ENCODE measurements around the gene CLDN2. TPM values are rescaled to one million over a fixed set of nuclear protein-coding genes. Genes with fewer than 3 reads are reported as not detected.
"Not testable (repeated sequence)": the region's sequence is repeated elsewhere in the genome, so short reads cannot be mapped to it uniquely, and the experiment has no call there.

Gene CLDN2
- not detected in 2 replicates for total RNA-seq

GRCh38 chrX:106919932-106920452 is at the start of gene CLDN2:
CLDN2 (plus strand) TSS chrX:106920402; CDS start chrX:106928229, 7,827 bp downstream.
- no peak for DNase-seq (ENCODE audit: low read depth in 2 of 2)

- not testable (repeated sequence) for DNase-seq (ENCODE audit: low read depth in 2 of 2)
These were observed 47.4 kb upstream of the CLDN2 start for GRCh38 chrX:106872796-106873195.

- DNase-seq (ENCODE audit: low read depth in 2 of 2): peak; percentile 31 to 56
These were observed 46.1 kb upstream of the CLDN2 start for GRCh38 chrX:106874075-106874474.

- DNase-seq (ENCODE audit: low read depth in 2 of 2): no peak
These were observed 45.1 kb upstream of the CLDN2 start for GRCh38 chrX:106875151-106875550.

- DNase-seq (ENCODE audit: low read depth in 2 of 2): no peak
These were observed 30.7 kb upstream of the CLDN2 start for GRCh38 chrX:106889468-106889867.

GRCh38 chrX:106891762-106892460 is 28.3 kb upstream of the CLDN2 start:
- DNase-seq (ENCODE audit: low read depth in 2 of 2): no peak

- DNase-seq (ENCODE audit: low read depth in 2 of 2): peak; percentile 77 to 79
These were observed 25.8 kb upstream of the CLDN2 start for GRCh38 chrX:106894392-106894909.

- DNase-seq (ENCODE audit: low read depth in 2 of 2): peak; percentile 66 to 73
These were observed 25.2 kb upstream of the CLDN2 start for GRCh38 chrX:106894978-106895452.

- peak in 1 of 2 donors; percentile 19 for DNase-seq (ENCODE audit: low read depth in 2 of 2)
These were observed 22.9 kb upstream of the CLDN2 start for GRCh38 chrX:106897259-106897658.

- peak; percentile 50 to 63 for DNase-seq (ENCODE audit: low read depth in 2 of 2)
These were observed 21.7 kb upstream of the CLDN2 start for GRCh38 chrX:106898462-106898861.

- DNase-seq (ENCODE audit: low read depth in 2 of 2): no peak
These were observed 20.9 kb upstream of the CLDN2 start for GRCh38 chrX:106899276-106899675.

- no peak for DNase-seq (ENCODE audit: low read depth in 2 of 2)
These were observed 20.4 kb upstream of the CLDN2 start for GRCh38 chrX:106899841-106900240.

- DNase-seq (ENCODE audit: low read depth in 2 of 2): no peak
These were observed 18.9 kb upstream of the CLDN2 start for GRCh38 chrX:106901341-106901740.

GRCh38 chrX:106901781-106902219 is 18.4 kb upstream of the CLDN2 start:
- no peak for DNase-seq (ENCODE audit: low read depth in 2 of 2)

- no peak for DNase-seq (ENCODE audit: low read depth in 2 of 2)
These were observed 17.5 kb upstream of the CLDN2 start for GRCh38 chrX:106902684-106903083.

- DNase-seq (ENCODE audit: low read depth in 2 of 2): no peak
These were observed 16.8 kb upstream of the CLDN2 start, which contains the start of gene RIPPLY1 for GRCh38 chrX:106903291-106903824. RIPPLY1 (minus strand) TSS chrX:106903341; CDS start chrX:106903287, 54 bp downstream.

- DNase-seq (ENCODE audit: low read depth in 2 of 2): no peak
These were observed 16.2 kb upstream of the CLDN2 start for GRCh38 chrX:106903856-106904528.

GRCh38 chrX:106905064-106905708 is 15.0 kb upstream of the CLDN2 start:
- DNase-seq (ENCODE audit: low read depth in 2 of 2): no peak

- no peak for DNase-seq (ENCODE audit: low read depth in 2 of 2)
These were observed 13.8 kb upstream of the CLDN2 start for GRCh38 chrX:106906361-106906760.

GRCh38 chrX:106912864-106913263 is 7.3 kb upstream of the CLDN2 start:
- DNase-seq (ENCODE audit: low read depth in 2 of 2): no peak

GRCh38 chrX:106917830-106918500 is 2.2 kb upstream of the CLDN2 start:
- DNase-seq (ENCODE audit: low read depth in 2 of 2): peak in 1 of 2 donors; percentile 83
